Measurements from ENCODE around the gene MRPL55.

MRPL55 gene

GRCh38 chr1:228144193-228144992 lies 35.3 kb upstream of the MRPL55 start:
- no peaks in the 10 kb centered on the region for H3K9me2 ChIP-seq (replicated peaks; ENCODE audit: insufficient read depth, low read length)
- peaks cover 32% of the 10 kb centered on the region for H4K20me1 ChIP-seq (ENCODE audit: insufficient read depth, low read length)
- H3K9me3 ChIP-seq (replicated peaks; ENCODE audit: insufficient read depth, low read length) = no peaks in the 10 kb centered on the region
- no peak overlapping the region for H3K4me2 ChIP-seq (ENCODE audit: low read depth, low read length)
- peaks cover 14% of the 10 kb centered on the region for H3K4me1 ChIP-seq (ENCODE audit: low read length)
- DNase-seq = no peak
- H3K9ac ChIP-seq (ENCODE audit: low read length) = no peak overlapping the region
- no peaks in the 10 kb centered on the region for H3K27me3 ChIP-seq (replicated peaks; ENCODE audit: insufficient read depth, low read length)
- no peak overlapping the region for H3K4me3 ChIP-seq (ENCODE audit: low read length)
- H3K79me2 ChIP-seq (ENCODE audit: low read length) = peaks cover 75% of the 10 kb centered on the region
- H2AFZ ChIP-seq (ENCODE audit: low read length) = no peak overlapping the region
- H3K27ac ChIP-seq (ENCODE audit: low read length) = no peak overlapping the region
- peaks cover 14% of the 10 kb centered on the region for H3F3A ChIP-seq (ENCODE audit: insufficient read depth, low read length)
- TF ChIP-seq EZH2 (optimal IDR thresholded peaks at IDR 0.05; ENCODE audit: low read depth, low read length) (no peak), EZH2phosphoT487 (IDR thresholded peaks at IDR 0.05; ENCODE audit: low read length) (no peak), CTCF (IDR thresholded peaks at IDR 0.05; ENCODE audit: low read length) (no peak)
- peaks cover 6% of the 10 kb centered on the region; the same call in 1 of the 2 replicates for H3K36me3 ChIP-seq (replicated peaks; ENCODE audit: insufficient read depth, low read length)

GRCh38 chr1:228143480-228144192 lies 34.5 kb upstream of the MRPL55 start:
- no peak for TF ChIP-seq EZH2 (optimal IDR thresholded peaks at IDR 0.05; ENCODE audit: low read depth, low read length)
- no peak for TF ChIP-seq CTCF (IDR thresholded peaks at IDR 0.05; ENCODE audit: low read length)
- TF ChIP-seq EZH2phosphoT487 (IDR thresholded peaks at IDR 0.05; ENCODE audit: low read length) = no peak
- no peak overlapping the region for H3K27ac ChIP-seq (ENCODE audit: low read length)
- H3K9me3 ChIP-seq (replicated peaks; ENCODE audit: insufficient read depth, low read length) = no peaks in the 10 kb centered on the region
- no peak overlapping the region for H3K4me2 ChIP-seq (ENCODE audit: low read depth, low read length)
- no peak overlapping the region for H3K9ac ChIP-seq (ENCODE audit: low read length)
- no peak overlapping the region for H3K4me3 ChIP-seq (ENCODE audit: low read length)
- peaks cover 75% of the 10 kb centered on the region for H3K79me2 ChIP-seq (ENCODE audit: low read length)
- H3K27me3 ChIP-seq (replicated peaks; ENCODE audit: insufficient read depth, low read length) = no peaks in the 10 kb centered on the region
- H3K4me1 ChIP-seq (ENCODE audit: low read length) = peaks cover 14% of the 10 kb centered on the region
- H2AFZ ChIP-seq (ENCODE audit: low read length) = no peak overlapping the region
- H3K36me3 ChIP-seq (replicated peaks; ENCODE audit: insufficient read depth, low read length) = peaks cover 6% of the 10 kb centered on the region; the same call in 1 of the 2 replicates
- H3F3A ChIP-seq (ENCODE audit: insufficient read depth, low read length) = peaks cover 15% of the 10 kb centered on the region
- no peak for DNase-seq
- peaks cover 32% of the 10 kb centered on the region for H4K20me1 ChIP-seq (ENCODE audit: insufficient read depth, low read length)
- no peaks in the 10 kb centered on the region for H3K9me2 ChIP-seq (replicated peaks; ENCODE audit: insufficient read depth, low read length)

GRCh38 chr1:228142701-228143136 lies 33.6 kb upstream of the MRPL55 start:
- Histone ChIP-seq H3K4me1 (ENCODE audit: low read length) (peaks cover 14% of the 10 kb centered on the region), H3K27ac (ENCODE audit: low read length) (no peak overlapping the region)

More at GRCh38 chr1:228142701-228143136, 33.6 kb upstream of the MRPL55 start:
- H3K9ac ChIP-seq (ENCODE audit: low read length) = no peak overlapping the region
- peaks cover 6% of the 10 kb centered on the region; the same call in 1 of the 2 replicates for H3K36me3 ChIP-seq (replicated peaks; ENCODE audit: insufficient read depth, low read length)
- TF ChIP-seq EZH2phosphoT487 (IDR thresholded peaks at IDR 0.05; ENCODE audit: low read length) = no peak
- no peak for TF ChIP-seq EZH2 (optimal IDR thresholded peaks at IDR 0.05; ENCODE audit: low read depth, low read length)
- TF ChIP-seq CTCF (IDR thresholded peaks at IDR 0.05; ENCODE audit: low read length) = no peak
- H3K27me3 ChIP-seq (replicated peaks; ENCODE audit: insufficient read depth, low read length) = 0 out of 2 replicates have a peak, but pooled peaks cover 8% of the 10 kb centered on the region
- no peak overlapping the region for H3K4me2 ChIP-seq (ENCODE audit: low read depth, low read length)
- H3K9me3 ChIP-seq (replicated peaks; ENCODE audit: insufficient read depth, low read length) = no peaks in the 10 kb centered on the region
- H4K20me1 ChIP-seq (ENCODE audit: insufficient read depth, low read length) = peaks cover 32% of the 10 kb centered on the region
- no peaks in the 10 kb centered on the region for H3K9me2 ChIP-seq (replicated peaks; ENCODE audit: insufficient read depth, low read length)
- H3F3A ChIP-seq (ENCODE audit: insufficient read depth, low read length) = peaks cover 15% of the 10 kb centered on the region
- H2AFZ ChIP-seq (ENCODE audit: low read length) = no peak overlapping the region
- no peak for DNase-seq
- H3K79me2 ChIP-seq (ENCODE audit: low read length) = peaks cover 72% of the 10 kb centered on the region
- H3K4me3 ChIP-seq (ENCODE audit: low read length) = no peak overlapping the region
